Body of pancreas (tissue), 4 donors: ENCODE data around the gene DGKD. TPM values are rescaled to one million over a fixed set of nuclear protein-coding genes. Genes with fewer than 3 reads are reported as not detected.
A peak's percentile ranks its signal among the peaks of the same experiment; 100 is the strongest.

Source experiments
- ATAC-seq: fragments of 150-250 bp; one replicate; pipeline ENCODE4 v1.9.1; 2016
- DNase-seq, 4 donors: peaks; one replicate each; pipeline ENCODE4 v3.0.0-alpha.2; 2019
- H3K27ac ChIP-seq, 4 donors: fragments of 200-600 bp; sonication (generic); 1 replicate in 3 of 4; 2 replicates in 1 of 4; pipeline versions ENCODE4 v1.5.1 to v1.6.1; 2016 to 2019; ENCODE audit warnings: mild to moderate bottlenecking in 1 of 4, mixed read lengths in 1 of 4, moderate library complexity in 1 of 4
- H3K27me3 ChIP-seq, 2 donors: fragments of 200-600 bp; sonication (generic); one replicate each; pipeline ENCODE4 v1.6.0; 2016; ENCODE audit warnings: mild to moderate bottlenecking in 1 of 2
- H3K36me3 ChIP-seq, 2 donors: fragments of 200-600 bp; sonication (generic); replicated peaks in 1 of 2; 2 replicates each; pipeline ENCODE4 v1.5.1; 2016; ENCODE audit warnings: low read depth in 2 of 2; ENCODE audit not compliant: insufficient read depth in 1 of 2
- H3K4me1 ChIP-seq: fragments of 200-600 bp; sonication (generic); one replicate; pipeline ENCODE4 v1.6.0; 2016
- H3K4me3 ChIP-seq, 2 donors: fragments of 200-600 bp; sonication (generic); 1 replicate in 1 of 2; 2 replicates in 1 of 2; pipeline ENCODE4 v1.5.1; 2016 to 2019
- H3K9me3 ChIP-seq, 3 donors: fragments of 200-600 bp; sonication (generic); 1 replicate in 2 of 3; 2 replicates in 1 of 3; pipeline ENCODE4 v1.5.1; 2016
- POLR2A ChIP-seq, 3 donors: fragments of 450-650 bp; IDR thresholded peaks; one replicate each; pipeline ENCODE4 v1.6.1; 2016; ENCODE audit warnings: antibody characterized with exemption in 3 of 3, mild to moderate bottlenecking in 2 of 3
- WGBS, 2 donors: methylation state at CpG; one replicate each; pipeline ENCODE4 v1.1.5; 2017; 5-methylcytosine and 5-hydroxymethylcytosine counted together
- intact Hi-C: fragments of 100-400 bp; cut with DNase I; formaldehyde crosslinking; loops from one replicate; pipeline ENCODE4 v1.15.1; 2023
- total RNA-seq, 2 donors: library from RNA; depleted of rRNA; stranded (reverse); fragments of >200 nt; gene quantifications; one replicate each; pipeline ENCODE4 v1.1.0, GENCODE V29; 2016
- TF ChIP-seq, protein P1 (sequence below), 7 experiments: fragments of 450-650 bp in 4 of 7; fragments of 200-600 bp in 3 of 7; sonication (generic) in 3 of 7; IDR thresholded peaks; one replicate each; pipeline ENCODE4 v1.5.1; 2016 to 2019; ENCODE audit warnings: antibody characterized with exemption in 7 of 7

The DGKD gene
- total RNA-seq, 2 donors from 2014 or later, result 9.1 to 30.3 TPM

DNA sequence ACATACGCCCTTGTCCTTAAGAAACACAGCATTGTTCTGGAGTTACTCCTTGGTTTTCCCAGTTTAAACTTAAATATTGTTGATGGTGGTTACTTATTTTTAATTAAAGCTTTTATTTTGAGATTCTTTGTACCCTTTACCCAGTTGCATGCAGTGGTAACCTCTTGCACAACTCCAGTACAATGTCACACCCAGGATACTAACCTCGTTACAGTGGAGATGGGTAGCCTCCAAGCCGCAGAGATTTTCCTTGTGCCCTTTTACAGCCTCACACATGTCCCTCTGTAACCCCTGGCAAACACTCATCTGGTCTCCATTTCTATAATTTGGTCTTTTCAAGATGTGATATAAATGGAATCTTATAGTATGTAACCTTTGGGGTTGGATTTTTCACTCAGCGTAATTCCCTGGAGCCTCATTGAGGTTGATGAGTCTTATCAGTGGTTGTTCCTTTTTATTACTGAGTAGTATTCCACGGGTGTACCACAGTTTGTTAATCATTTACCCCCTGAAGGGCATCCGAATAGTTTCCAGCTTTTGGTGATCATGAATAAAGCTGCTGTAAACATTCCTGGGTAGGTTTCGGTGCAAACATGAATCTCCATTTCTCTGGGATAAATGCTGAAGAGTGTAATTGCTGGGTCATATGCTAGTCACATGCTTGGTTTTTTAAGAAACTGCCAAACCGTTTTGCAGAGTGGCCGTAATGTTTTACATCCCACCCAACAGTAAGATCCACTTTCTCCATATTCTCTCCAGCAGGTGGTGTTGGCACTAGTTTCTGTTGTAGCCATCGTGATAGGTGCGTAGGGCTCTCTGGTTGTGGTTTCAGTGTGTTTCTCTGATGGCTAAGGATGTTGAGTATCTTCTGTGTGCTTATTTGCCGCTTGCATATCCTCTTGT, 68.6 kb downstream of the DGKD start:
- Histone ChIP-seq H3K4me1 (peaks cover 11% of the 10 kb centered on the region), H3K27ac (no peak overlapping the region), H3K36me3 (no peaks in the 10 kb centered on the region), H3K9me3 (no peaks in the 10 kb centered on the region), H3K4me3 (no peak overlapping the region), H3K27me3 (no peaks in the 10 kb centered on the region)
- 79% methylated on average over 12 of the region's 12 CpGs for WGBS, 2 donors
- ATAC-seq (no peak), DNase-seq (no peak)
- intact Hi-C loops, result no loop called here
- TF ChIP-seq POLR2A (IDR thresholded peaks at IDR 0.05), result no peak
- TF ChIP-seq, protein P1, sequence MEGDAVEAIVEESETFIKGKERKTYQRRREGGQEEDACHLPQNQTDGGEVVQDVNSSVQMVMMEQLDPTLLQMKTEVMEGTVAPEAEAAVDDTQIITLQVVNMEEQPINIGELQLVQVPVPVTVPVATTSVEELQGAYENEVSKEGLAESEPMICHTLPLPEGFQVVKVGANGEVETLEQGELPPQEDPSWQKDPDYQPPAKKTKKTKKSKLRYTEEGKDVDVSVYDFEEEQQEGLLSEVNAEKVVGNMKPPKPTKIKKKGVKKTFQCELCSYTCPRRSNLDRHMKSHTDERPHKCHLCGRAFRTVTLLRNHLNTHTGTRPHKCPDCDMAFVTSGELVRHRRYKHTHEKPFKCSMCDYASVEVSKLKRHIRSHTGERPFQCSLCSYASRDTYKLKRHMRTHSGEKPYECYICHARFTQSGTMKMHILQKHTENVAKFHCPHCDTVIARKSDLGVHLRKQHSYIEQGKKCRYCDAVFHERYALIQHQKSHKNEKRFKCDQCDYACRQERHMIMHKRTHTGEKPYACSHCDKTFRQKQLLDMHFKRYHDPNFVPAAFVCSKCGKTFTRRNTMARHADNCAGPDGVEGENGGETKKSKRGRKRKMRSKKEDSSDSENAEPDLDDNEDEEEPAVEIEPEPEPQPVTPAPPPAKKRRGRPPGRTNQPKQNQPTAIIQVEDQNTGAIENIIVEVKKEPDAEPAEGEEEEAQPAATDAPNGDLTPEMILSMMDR (IDR thresholded peaks at IDR 0.05), result no peak

DNA sequence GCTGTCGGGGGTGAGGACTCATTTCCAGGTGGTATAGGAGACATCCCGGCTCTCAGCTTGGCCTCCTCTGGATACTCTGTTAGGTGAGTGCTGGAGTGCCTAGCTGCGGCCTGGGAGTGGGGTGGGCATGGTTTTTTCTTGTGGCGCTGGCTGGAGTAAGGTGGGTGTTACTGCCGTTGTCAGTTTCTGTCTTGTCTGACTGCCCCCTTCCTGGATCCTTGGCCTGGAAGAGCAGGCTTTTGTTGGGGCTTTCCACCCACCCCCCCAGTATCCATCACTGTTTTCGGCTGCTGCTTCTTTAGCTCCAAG, 69.2 kb downstream of the DGKD start:
- no peak overlapping the region for H3K27ac ChIP-seq
- DNase-seq (no peak), ATAC-seq (no peak)
- peaks cover 11% of the 10 kb centered on the region for H3K4me1 ChIP-seq
- WGBS, 2 donors, result 93 to 100% methylated on average over 4 to 6 of the region's 6 CpGs
- intact Hi-C loops, result no loop called here
- H3K36me3 ChIP-seq, result no peaks in the 10 kb centered on the region
- no peak for TF ChIP-seq POLR2A (IDR thresholded peaks at IDR 0.05)
- TF ChIP-seq, protein P1 (IDR thresholded peaks at IDR 0.05), result no peak
- no peaks in the 10 kb centered on the region for H3K9me3 ChIP-seq
- no peak overlapping the region for H3K4me3 ChIP-seq
- no peaks in the 10 kb centered on the region for H3K27me3 ChIP-seq

DNA sequence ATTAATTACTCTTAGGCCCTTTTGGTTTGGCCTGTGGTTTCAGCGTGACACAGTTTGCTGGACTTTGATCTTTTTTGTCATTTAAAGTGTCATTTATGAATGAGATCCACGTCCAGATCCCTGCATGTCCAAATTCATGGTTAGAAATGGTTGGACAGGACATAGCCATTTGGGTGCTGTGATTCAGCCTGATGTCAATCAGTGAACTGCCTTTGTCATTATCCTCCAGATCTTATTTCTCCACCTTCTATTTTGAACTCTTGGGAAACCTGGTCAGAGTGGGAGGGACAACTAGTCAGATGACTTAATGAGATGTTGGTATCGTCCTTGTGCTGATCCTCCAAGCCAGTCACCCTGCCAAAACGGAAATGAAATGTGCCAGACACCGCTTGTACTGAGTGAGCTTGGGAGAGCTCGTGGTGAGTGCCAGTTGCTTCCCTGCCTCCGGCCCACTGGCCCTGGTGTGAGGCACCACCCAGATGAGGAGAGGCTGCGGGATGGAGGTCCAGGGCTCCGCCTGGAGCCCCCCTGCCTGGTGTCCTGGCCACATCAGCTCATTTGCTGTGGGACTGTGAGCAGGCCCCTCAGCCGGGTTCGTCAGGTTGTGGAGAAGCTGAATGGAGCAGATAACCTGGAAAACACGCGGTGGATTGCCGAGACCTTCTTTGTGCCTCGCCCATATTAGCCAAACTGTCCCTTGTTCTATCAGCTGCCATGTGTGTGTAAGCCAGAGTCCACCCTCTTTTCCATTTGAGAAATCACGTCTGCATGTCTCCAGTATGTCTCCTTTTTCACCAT, 70.1 kb downstream of the DGKD start:
- intact Hi-C loops, result no loop called here
- Histone ChIP-seq H3K27me3 (no peaks in the 10 kb centered on the region), H3K4me3 (no peak overlapping the region), H3K9me3 (no peaks in the 10 kb centered on the region), H3K36me3 (no peaks in the 10 kb centered on the region), H3K27ac (no peak overlapping the region), H3K4me1 (peaks cover 14% of the 10 kb centered on the region)
- WGBS, 2 donors, result 87 to 92% methylated on average over 15 to 16 of the region's 16 CpGs
- ATAC-seq (peak; percentile 23), DNase-seq (no peak)
- no peak for TF ChIP-seq POLR2A (IDR thresholded peaks at IDR 0.05)
- TF ChIP-seq, protein P1 (IDR thresholded peaks at IDR 0.05), result no peak

DNA sequence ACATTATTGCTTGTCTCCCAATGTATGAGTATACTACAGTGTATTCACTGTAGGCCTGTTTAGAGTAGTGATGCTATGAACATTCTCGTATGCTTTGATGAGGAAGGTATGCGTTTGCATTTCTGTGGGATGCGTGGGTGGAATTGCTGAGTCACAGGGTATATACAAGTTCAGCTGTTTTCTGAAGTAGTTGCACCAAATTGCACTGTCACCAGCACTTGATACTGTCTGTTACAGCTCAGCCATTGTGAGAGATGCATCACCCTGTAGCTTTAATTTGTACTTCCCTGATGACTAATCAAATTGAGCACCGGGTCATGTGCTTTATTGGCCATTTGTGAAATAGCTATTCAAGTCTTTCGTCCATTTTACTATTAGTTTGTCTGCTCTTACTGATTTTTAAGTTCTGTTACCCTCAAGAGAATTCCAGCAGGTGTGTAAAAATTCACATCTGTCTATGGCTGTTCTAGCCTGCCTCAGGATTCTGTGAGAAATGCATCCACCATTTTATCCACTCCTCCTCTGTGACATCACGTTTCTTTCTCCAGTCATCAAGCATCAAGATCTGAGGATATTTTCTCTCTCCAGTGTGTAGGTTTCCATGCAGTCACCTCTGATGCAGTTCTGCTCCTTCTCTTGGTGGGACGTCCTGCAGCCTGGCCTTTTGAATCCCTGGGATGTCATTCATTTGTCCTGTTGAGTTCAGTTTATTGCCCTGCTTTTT, 72.5 kb downstream of the DGKD start:
- DNase-seq, result no peak
- WGBS, 2 donors, result 91 to 93% methylated on average over 7 of the region's 7 CpGs
- H3K27me3 ChIP-seq, result no peaks in the 10 kb centered on the region
- no peaks in the 10 kb centered on the region for H3K36me3 ChIP-seq
- TF ChIP-seq POLR2A (IDR thresholded peaks at IDR 0.05), result no peak
- TF ChIP-seq, protein P1 (IDR thresholded peaks at IDR 0.05), result no peak
- H3K9me3 ChIP-seq, result no peaks in the 10 kb centered on the region
- H3K27ac ChIP-seq, result no peak overlapping the region
- no peak overlapping the region for H3K4me3 ChIP-seq
- intact Hi-C loops, result no loop called here
- peaks cover 19% of the 10 kb centered on the region for H3K4me1 ChIP-seq
- no peak for ATAC-seq
